HEK293 (cell line): ENCODE results near the gene CCDC136.

ENCODE experiments used
- CTCF ChIA-PET: fragments of 350-600 bp; formaldehyde crosslinking; extraction: SDS; loops from one replicate; lab custom pipeline; 2021; ENCODE audit warnings: antibody characterized with exemption; lab: Yijun Ruan, JAX
- POLR2A ChIA-PET: fragments of 300-600 bp; formaldehyde crosslinking; extraction: SDS; loops from one replicate; lab custom pipeline; 2020; ENCODE audit warnings: antibody characterized with exemption, inconsistent platforms; lab: Yijun Ruan, JAX
- H3K27ac ChIP-seq: fragments of 200-500 bp; sonication (Bioruptor generic); 2 replicates; pipeline ENCODE4 v1.5.1; 2014; ENCODE audit warnings: low read depth, low read length, control low read depth, inconsistent platforms; ENCODE audit errors: extremely low read depth
- H3K36me3 ChIP-seq, 2 experiments: fragments of 200-500 bp in 1 of 2; sonication (Bioruptor generic) in 1 of 2; 1 replicate in 1 of 2; 2 replicates in 1 of 2; pipeline ENCODE4 v1.5.1; 2014 to 2017; ENCODE audit warnings: inconsistent platforms in 2 of 2, low read length in 2 of 2; ENCODE audit not compliant: control insufficient read depth in 2 of 2, insufficient read depth in 1 of 2
- H3K4me1 ChIP-seq: fragments of 200-500 bp; sonication (Bioruptor generic); 2 replicates; pipeline ENCODE4 v1.5.1; 2014; ENCODE audit warnings: mild to moderate bottlenecking, low read length, inconsistent platforms; ENCODE audit not compliant: control insufficient read depth, insufficient read depth
- H3K4me3 ChIP-seq: 2 replicates; pipeline ENCODE4 v1.5.1; 2011; ENCODE audit warnings: low read depth, mild to moderate bottlenecking, control low read depth, low read length, moderate library complexity
- H3K9me3 ChIP-seq: fragments of 200-500 bp; sonication (Bioruptor generic); 2 replicates; pipeline ENCODE4 v1.5.1; 2014; ENCODE audit warnings: low read depth, low read length, inconsistent platforms; ENCODE audit not compliant: control insufficient read depth, insufficient read depth
- PRDM1 ChIP-seq: fragments of 450-650 bp; formaldehyde crosslinking; IDR thresholded peaks from 2 replicates; pipeline ENCODE4; 2016; ENCODE audit warnings: missing biosample characterization, missing genetic modification characterization
- REST ChIP-seq: fragments of 450-650 bp; formaldehyde crosslinking; IDR thresholded peaks from 2 replicates; pipeline ENCODE4 v1.5.1; 2016; ENCODE audit warnings: missing biosample characterization, missing genetic modification characterization
- WT1 ChIP-seq: fragments of 450-650 bp; formaldehyde crosslinking; IDR thresholded peaks from 2 replicates; pipeline ENCODE4 v1.5.1; 2016; ENCODE audit warnings: missing biosample characterization, missing genetic modification characterization
- ZBTB7A ChIP-seq: fragments of 450-650 bp; formaldehyde crosslinking; IDR thresholded peaks from 2 replicates; pipeline ENCODE4 v1.5.1; 2016; ENCODE audit warnings: low read depth, missing biosample characterization, missing genetic modification characterization
- ZIC2 ChIP-seq: fragments of 450-650 bp; formaldehyde crosslinking; IDR thresholded peaks from 2 replicates; pipeline ENCODE4 v1.5.1; 2016; ENCODE audit warnings: missing biosample characterization, missing genetic modification characterization
- ZNF747 ChIP-seq: fragments of 450-650 bp; formaldehyde crosslinking; IDR thresholded peaks from 2 replicates; pipeline ENCODE4 v1.5.1; 2016; ENCODE audit warnings: missing biosample characterization, missing genetic modification characterization
- ZNF768 ChIP-seq: fragments of 450-650 bp; formaldehyde crosslinking; IDR thresholded peaks from 2 replicates; pipeline ENCODE4 v1.5.1; 2018; ENCODE audit warnings: missing biosample characterization, mild to moderate bottlenecking, missing genetic modification characterization
- TF ChIP-seq, protein P1 (sequence below): fragments of 450-650 bp; formaldehyde crosslinking; IDR thresholded peaks from 2 replicates; pipeline ENCODE4 v1.5.1; 2016; ENCODE audit warnings: missing biosample characterization, missing genetic modification characterization
- TF ChIP-seq, protein P2 (sequence below): fragments of 450-650 bp; formaldehyde crosslinking; IDR thresholded peaks from 2 replicates; pipeline ENCODE4 v1.5.1; 2017; ENCODE audit warnings: missing biosample characterization, missing genetic modification characterization
- TF ChIP-seq, protein P3 (sequence below): IDR thresholded peaks from 2 replicates; pipeline ENCODE4 v1.6.1; 2011; ENCODE audit warnings: mild to moderate bottlenecking, low read depth, low read length, borderline replicate concordance
- TF ChIP-seq, protein P4 (sequence below): fragments of 450-650 bp; formaldehyde crosslinking; IDR thresholded peaks from 2 replicates; pipeline ENCODE4 v1.5.1; 2016; ENCODE audit warnings: missing biosample characterization, missing genetic modification characterization
- TF ChIP-seq, protein P5 (sequence below): fragments of 450-650 bp; formaldehyde crosslinking; IDR thresholded peaks from 2 replicates; pipeline ENCODE4 v1.5.1; 2016; ENCODE audit warnings: missing biosample characterization, missing genetic modification characterization
- TF ChIP-seq, protein P6 (sequence below): fragments of 450-650 bp; formaldehyde crosslinking; conservative IDR thresholded peaks from 2 replicates; pipeline ENCODE4 v1.5.1; 2016; ENCODE audit warnings: low read depth, missing biosample characterization, missing genetic modification characterization

CCDC136 gene

GRCh38 chr7:128852537-128853254 lies 60.9 kb downstream of the CCDC136 start:
- H3K9me3 ChIP-seq: no peaks in the 10 kb centered on the region
- TF ChIP-seq, protein P1, sequence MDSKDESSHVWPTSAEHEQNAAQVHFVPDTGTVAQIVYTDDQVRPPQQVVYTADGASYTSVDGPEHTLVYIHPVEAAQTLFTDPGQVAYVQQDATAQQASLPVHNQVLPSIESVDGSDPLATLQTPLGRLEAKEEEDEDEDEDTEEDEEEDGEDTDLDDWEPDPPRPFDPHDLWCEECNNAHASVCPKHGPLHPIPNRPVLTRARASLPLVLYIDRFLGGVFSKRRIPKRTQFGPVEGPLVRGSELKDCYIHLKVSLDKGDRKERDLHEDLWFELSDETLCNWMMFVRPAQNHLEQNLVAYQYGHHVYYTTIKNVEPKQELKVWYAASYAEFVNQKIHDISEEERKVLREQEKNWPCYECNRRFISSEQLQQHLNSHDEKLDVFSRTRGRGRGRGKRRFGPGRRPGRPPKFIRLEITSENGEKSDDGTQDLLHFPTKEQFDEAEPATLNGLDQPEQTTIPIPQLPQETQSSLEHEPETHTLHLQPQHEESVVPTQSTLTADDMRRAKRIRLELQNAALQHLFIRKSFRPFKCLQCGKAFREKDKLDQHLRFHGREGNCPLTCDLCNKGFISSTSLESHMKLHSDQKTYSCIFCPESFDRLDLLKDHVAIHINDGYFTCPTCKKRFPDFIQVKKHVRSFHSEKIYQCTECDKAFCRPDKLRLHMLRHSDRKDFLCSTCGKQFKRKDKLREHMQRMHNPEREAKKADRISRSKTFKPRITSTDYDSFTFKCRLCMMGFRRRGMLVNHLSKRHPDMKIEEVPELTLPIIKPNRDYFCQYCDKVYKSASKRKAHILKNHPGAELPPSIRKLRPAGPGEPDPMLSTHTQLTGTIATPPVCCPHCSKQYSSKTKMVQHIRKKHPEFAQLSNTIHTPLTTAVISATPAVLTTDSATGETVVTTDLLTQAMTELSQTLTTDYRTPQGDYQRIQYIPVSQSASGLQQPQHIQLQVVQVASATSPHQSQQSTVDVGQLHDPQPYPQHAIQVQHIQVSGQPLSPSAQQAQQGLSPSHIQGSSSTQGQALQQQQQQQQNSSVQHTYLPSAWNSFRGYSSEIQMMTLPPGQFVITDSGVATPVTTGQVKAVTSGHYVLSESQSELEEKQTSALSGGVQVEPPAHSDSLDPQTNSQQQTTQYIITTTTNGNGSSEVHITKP: no peak
- TF ChIP-seq, protein P2, sequence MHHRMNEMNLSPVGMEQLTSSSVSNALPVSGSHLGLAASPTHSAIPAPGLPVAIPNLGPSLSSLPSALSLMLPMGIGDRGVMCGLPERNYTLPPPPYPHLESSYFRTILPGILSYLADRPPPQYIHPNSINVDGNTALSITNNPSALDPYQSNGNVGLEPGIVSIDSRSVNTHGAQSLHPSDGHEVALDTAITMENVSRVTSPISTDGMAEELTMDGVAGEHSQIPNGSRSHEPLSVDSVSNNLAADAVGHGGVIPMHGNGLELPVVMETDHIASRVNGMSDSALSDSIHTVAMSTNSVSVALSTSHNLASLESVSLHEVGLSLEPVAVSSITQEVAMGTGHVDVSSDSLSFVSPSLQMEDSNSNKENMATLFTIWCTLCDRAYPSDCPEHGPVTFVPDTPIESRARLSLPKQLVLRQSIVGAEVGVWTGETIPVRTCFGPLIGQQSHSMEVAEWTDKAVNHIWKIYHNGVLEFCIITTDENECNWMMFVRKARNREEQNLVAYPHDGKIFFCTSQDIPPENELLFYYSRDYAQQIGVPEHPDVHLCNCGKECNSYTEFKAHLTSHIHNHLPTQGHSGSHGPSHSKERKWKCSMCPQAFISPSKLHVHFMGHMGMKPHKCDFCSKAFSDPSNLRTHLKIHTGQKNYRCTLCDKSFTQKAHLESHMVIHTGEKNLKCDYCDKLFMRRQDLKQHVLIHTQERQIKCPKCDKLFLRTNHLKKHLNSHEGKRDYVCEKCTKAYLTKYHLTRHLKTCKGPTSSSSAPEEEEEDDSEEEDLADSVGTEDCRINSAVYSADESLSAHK (tag by site-specific recombination): no peak
- no peak for TF ChIP-seq WT1
- no peak for TF ChIP-seq ZNF768 (tag by site-specific recombination)
- TF ChIP-seq, protein P3, sequence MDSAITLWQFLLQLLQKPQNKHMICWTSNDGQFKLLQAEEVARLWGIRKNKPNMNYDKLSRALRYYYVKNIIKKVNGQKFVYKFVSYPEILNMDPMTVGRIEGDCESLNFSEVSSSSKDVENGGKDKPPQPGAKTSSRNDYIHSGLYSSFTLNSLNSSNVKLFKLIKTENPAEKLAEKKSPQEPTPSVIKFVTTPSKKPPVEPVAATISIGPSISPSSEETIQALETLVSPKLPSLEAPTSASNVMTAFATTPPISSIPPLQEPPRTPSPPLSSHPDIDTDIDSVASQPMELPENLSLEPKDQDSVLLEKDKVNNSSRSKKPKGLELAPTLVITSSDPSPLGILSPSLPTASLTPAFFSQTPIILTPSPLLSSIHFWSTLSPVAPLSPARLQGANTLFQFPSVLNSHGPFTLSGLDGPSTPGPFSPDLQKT: no peak
- no peak for TF ChIP-seq ZBTB7A (tag by site-specific recombination)
- TF ChIP-seq, protein P4, sequence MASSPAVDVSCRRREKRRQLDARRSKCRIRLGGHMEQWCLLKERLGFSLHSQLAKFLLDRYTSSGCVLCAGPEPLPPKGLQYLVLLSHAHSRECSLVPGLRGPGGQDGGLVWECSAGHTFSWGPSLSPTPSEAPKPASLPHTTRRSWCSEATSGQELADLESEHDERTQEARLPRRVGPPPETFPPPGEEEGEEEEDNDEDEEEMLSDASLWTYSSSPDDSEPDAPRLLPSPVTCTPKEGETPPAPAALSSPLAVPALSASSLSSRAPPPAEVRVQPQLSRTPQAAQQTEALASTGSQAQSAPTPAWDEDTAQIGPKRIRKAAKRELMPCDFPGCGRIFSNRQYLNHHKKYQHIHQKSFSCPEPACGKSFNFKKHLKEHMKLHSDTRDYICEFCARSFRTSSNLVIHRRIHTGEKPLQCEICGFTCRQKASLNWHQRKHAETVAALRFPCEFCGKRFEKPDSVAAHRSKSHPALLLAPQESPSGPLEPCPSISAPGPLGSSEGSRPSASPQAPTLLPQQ: 0 out of 2 replicates have a peak, but pooled peaks have one; percentile 27
- TF ChIP-seq, protein P5, sequence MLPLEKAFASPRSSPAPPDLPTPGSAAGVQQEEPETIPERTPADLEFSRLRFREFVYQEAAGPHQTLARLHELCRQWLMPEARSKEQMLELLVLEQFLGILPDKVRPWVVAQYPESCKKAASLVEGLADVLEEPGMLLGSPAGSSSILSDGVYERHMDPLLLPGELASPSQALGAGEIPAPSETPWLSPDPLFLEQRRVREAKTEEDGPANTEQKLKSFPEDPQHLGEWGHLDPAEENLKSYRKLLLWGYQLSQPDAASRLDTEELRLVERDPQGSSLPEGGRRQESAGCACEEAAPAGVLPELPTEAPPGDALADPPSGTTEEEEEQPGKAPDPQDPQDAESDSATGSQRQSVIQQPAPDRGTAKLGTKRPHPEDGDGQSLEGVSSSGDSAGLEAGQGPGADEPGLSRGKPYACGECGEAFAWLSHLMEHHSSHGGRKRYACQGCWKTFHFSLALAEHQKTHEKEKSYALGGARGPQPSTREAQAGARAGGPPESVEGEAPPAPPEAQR (tag by site-specific recombination): no peak
- no peak for TF ChIP-seq ZNF747 (tag by site-specific recombination)
- TF ChIP-seq PRDM1: 0 out of 2 replicates have a peak, but pooled peaks have one; percentile 39
- TF ChIP-seq, protein P6, sequence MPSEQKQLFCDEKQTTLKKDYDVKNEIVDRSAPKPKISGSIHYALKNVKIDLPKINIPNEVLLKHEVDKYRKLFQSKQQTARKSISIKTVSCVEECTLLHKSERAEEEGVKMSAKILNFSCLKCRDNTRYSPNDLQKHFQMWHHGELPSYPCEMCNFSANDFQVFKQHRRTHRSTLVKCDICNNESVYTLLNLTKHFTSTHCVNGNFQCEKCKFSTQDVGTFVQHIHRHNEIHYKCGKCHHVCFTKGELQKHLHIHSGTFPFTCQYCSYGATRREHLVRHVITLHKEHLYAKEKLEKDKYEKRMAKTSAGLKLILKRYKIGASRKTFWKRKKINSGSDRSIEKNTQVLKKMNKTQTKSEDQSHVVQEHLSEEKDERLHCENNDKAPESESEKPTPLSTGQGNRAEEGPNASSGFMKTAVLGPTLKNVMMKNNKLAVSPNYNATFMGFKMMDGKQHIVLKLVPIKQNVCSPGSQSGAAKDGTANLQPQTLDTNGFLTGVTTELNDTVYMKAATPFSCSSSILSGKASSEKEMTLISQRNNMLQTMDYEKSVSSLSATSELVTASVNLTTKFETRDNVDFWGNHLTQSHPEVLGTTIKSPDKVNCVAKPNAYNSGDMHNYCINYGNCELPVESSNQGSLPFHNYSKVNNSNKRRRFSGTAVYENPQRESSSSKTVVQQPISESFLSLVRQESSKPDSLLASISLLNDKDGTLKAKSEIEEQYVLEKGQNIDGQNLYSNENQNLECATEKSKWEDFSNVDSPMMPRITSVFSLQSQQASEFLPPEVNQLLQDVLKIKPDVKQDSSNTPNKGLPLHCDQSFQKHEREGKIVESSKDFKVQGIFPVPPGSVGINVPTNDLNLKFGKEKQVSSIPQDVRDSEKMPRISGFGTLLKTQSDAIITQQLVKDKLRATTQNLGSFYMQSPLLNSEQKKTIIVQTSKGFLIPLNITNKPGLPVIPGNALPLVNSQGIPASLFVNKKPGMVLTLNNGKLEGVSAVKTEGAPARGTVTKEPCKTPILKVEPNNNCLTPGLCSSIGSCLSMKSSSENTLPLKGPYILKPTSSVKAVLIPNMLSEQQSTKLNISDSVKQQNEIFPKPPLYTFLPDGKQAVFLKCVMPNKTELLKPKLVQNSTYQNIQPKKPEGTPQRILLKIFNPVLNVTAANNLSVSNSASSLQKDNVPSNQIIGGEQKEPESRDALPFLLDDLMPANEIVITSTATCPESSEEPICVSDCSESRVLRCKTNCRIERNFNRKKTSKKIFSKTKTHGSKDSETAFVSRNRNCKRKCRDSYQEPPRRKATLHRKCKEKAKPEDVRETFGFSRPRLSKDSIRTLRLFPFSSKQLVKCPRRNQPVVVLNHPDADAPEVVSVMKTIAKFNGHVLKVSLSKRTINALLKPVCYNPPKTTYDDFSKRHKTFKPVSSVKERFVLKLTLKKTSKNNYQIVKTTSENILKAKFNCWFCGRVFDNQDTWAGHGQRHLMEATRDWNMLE: no peak
- TF ChIP-seq REST: no peak
- TF ChIP-seq ZIC2: 0 out of 2 replicates have a peak, but pooled peaks have one; percentile 8
- TF ChIP-seq, all 188 proteins: peak for 3
- Histone ChIP-seq H3K4me1 (no peaks in the 10 kb centered on the region), H3K4me3 (no peak overlapping the region), H3K27ac (no peak overlapping the region), H3K36me3 (peaks cover 0 to 91% of the 10 kb centered on the region in 2 experiments; a peak in 1 of 3 replicates)
- CTCF ChIA-PET: interaction anchor here (0.7 kb wide), 1 partner anchor 12 kb away, joined by 4 read pairs; no protein-coding TSS in a partner anchor
- POLR2A ChIA-PET: no interaction called here
